ENCODE data around the gene HES7.

GRCh38 chr17:8156246-8156992 is 32.5 kb upstream of the HES7 start:
- TF ChIP-seq POLR2A (IDR thresholded peaks at IDR 0.05; ENCODE audit: low read length): peak; percentile 99
- no peak for TF ChIP-seq GATA1 (IDR thresholded peaks at IDR 0.05; ENCODE audit: low read depth, low read length)
